ENCODE data around the gene THRB.

Gene THRB

DNA sequence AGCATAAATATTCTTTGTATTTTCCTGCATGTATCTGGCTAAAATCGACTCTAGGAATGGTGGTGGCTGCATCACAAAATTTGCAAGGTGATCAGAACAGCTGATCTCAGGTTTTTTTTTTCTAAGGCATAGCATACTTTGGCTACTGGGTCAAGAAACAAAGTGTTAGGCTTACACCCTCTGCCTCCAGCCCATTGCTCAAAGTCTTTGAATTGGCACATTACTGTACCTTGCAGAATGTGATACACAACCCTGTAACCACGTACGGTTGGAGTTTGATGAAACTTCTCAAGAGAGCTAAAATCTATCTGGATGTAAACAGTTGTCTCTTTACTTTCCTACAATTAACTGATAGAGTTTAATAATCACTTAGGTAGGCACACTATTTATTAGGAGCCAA is 188.1 kb downstream of the THRB start:
- DNase-seq (ENCODE audit: low read depth), result no peak

DNA sequence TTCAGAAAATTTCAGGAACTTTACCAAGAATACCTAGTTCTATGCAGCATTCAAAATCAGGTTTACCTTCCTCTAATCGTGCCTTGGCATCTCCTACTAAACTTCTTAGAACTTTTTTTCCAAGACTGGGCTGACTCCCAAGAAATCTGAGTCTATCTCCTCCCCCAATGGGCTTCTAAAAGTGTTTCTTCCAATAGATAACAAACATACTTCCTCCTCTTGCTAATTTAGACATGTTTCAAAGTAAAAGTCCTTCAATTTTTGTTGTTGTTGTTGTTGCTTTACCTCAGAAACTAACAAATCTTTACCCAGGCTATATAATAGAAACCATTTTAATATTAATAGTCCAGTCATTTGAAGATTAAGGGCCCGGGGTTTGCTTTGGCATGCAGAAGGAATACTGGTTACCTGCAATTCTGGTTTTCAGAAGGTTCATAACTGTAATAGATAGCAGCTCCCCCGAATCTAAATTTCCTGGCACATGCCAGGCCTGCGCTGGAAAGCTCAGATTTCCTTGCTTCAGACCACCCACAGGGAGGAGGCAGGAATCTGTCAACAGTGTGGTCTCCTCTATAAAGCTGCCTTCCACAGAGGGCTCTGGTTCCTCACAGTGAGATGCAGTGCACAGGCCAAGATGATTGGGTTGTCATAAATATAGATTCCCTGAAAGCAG is 188.7 kb downstream of the THRB start:
- no peak for DNase-seq (ENCODE audit: low read depth)

DNA sequence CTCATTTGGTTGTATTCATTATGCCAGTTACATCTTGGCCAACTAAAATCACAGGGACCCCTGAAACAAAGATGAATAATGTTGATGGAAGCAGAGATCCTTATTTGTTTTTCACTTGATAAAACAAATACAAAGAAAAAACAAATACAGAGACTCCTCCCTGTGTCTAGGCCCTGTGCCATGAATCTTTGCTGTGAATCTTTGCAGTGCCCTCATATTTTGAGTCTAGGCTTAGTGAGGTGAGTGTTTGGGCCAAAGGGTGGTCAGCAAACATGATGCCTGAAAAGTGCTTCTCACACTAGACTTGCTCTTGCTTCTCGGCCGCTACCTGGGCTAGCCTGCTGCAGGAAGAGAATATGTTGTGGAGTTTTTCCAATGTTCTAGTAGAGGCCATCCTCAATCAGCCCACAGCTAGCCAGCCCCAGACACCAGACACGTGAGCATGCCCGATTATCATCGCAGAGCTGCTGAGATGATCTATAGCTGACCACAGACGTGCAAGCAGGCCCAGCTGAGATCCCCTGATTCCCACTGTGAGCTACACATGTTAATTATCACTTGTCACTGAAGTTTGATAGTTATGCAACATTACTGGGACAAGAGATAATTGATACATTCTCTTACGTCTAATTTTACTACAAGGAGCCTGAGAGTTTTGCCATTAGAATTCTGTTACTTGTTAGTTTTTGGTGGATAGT is 191.4 kb downstream of the THRB start:
- DNase-seq (ENCODE audit: low read depth), result no peak

DNA sequence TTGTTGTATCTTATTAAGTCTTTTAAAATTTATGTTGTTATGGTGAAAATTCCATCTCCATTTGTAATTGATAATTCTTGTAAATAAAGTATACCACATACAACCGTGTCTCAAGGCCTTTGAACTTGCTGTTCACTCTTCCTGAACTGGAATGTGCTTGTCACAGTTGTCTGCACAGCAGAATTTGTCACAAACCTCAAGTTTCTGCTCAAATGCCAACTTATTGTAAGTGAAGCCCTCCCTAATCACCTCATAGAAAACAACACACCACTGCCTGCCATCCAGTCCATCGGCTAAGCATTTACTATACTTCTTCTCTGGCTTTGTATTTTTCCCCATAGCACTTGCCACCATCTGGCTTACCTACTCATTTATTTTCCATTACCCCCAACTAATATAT is 192.3 kb downstream of the THRB start:
- no peak for DNase-seq (ENCODE audit: low read depth)

DNA sequence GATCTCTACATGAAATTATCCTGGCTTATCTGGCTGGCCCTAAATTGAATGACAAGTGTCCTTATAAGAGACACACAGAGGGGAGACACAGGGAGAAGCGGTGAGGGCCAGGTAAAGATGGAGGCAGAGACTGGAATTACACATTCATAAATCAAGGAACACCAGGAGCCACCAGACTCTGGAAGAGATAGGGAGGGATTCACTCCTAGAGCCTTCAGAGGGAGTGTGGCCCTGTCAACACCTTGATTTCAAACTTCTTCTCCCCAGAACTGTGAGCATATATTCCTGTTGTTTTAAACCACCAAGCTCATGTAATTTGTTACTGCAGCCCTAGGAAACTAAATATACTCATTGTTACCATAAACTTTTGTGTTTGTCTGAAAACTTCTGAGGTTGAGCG is 193.7 kb downstream of the THRB start:
- DNase-seq (ENCODE audit: low read depth), result no peak

DNA sequence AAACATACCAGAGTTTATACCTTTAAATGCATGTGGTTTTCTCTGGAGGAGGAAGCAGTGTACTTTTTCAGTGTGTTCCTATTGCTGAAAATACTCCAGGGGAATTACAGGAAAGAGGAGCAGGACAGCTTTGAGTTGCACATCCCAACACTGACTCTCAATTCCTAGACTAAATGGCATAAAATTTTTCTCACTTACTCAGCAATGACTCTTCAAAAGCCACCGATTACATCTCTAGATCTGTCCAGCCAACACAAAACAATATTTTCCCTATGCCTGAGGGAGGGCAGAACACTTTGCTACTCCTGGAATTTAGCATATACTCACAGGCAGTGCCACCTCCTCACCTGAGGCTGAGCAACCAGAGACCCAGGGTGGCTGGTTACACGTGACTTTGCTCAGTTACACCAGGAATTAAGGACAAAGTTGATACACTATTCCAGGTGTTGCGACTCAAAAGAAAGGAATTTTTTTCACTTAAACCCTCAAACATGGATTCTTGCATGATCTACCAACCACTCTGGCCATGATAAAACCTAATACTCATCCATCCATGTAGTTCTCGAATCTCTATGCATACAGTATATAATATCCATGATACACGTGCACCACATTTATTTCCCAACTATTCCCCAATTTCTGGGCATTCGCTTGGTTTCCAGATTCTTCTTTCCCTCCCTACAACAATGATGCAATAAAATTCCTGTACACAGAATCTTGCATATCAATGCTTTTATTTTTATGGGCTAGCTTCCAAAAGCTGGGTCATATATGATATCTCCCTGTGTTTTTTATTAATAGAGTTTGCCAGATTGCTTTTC is 194.6 kb downstream of the THRB start:
- no peak for DNase-seq (ENCODE audit: low read depth)

DNA sequence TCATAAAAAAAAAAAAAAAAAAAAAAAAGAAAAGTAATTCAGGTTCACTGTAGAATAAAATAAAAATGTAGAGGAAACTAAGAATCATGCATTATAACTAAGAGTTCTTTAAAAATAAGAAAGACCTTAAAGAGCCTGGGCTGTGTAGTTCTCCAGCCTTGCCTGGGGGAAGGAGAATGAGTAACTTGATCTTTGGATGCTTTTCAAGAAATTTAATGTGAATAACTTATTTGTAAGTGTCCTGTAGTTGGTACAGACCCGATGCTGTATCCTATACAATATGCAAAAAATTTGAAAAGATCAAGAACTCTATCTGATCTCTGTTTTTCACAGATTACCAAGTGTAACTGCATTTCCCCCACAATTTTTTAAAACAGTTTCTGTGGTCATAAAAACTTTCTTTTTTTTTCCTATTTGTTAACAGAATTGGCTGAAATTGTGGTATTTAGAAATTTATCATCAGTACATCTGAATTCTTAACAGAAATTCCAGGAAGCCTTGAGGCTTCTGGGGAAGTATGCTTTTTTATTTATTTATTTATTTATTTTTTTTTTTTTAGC is 195.3 kb downstream of the THRB start:
- no peak for DNase-seq (ENCODE audit: low read depth)

DNA sequence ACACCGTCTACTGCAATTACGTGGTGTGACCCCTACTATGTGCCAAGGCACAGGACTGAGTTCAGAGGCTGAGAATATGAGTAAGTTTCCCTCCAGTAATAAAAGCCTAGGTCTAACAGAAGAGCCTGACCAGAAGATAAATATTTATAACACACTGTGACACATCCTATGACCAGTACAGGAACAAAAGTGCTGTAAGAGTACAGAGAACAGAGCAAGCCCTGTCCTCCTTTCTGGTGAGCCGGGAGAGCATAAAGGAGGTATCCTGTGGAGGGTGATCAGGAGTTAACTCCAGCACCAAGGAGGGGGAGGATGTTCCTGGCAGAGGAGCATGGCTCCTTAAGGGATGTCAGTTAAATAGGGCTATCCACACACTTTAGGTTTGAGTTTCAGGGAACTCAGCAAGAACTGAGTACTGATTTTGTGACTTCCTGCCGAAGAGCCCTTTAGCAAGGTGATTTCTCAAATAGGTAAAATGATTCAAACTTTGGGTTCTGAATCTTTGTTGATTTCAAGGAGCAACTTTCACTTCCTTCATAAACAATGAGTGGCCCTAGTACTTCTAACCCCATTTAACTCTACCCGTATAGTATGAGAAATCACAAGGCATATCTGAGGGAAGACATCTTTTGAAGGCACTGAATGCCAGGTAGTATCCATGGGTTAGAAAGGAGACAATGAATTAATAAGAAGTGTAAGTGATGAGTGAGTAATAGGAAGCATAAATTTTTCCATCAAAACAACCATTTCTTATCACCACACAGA is 198.0 kb downstream of the THRB start:
- DNase-seq (ENCODE audit: low read depth), result no peak

DNA sequence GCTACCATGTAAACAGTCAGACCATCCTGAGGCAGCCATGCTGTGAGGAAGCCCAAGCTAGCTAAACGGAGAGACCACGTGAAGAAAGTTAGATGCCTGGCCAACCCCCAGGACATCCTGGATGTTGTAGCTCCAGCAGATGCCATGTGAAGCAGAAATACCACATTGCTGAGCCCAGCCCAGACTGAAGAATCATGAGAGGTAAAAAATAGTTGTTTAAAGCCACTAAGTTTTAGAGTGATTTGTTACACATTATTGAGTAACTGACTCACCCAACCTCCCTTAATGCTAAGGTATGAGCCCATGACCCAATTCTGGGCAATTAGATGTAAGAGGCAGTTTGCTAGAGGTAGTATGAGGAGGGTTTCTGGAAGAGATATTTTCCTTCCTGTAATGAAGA is 200.5 kb downstream of the THRB start:
- DNase-seq (ENCODE audit: low read depth), result no peak

DNA sequence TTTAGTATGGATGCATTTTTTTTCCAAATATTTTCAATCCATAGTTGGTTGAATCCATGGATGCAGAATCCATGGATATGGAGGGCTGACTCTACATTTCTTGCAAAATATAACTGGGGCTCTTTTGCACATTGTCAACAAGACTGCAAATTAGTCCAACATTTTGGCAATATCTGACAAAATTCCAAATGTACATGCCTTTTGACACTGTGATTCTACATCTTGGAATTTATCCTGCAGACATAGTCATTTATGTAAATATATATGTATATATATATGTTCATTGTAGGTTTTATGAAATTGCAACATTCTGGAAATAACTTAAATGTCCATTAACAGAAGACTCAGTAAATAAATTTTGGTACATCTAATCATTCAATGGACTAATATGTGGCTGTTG is 203.0 kb downstream of the THRB start:
- no peak for DNase-seq (ENCODE audit: low read depth)

DNA sequence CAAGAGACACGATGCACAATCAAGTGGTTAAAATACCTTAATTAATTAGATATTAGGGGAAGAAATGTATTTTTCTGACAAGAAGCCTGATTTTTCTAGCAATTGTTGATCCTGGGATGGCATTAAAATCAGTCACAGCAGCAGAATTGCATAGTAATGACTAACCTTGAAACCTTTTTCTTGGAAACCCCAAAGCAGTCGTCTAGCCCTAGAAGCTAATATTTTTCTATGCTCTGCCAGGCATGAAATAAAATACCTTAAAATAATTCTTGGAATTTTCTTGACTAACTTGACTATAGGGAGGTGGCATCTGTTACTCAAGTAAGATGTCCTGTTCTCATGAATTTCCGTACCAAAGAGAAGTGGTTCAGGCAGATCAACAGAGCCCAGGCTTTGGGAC is 204.1 kb downstream of the THRB start:
- DNase-seq (ENCODE audit: low read depth), result no peak

DNA sequence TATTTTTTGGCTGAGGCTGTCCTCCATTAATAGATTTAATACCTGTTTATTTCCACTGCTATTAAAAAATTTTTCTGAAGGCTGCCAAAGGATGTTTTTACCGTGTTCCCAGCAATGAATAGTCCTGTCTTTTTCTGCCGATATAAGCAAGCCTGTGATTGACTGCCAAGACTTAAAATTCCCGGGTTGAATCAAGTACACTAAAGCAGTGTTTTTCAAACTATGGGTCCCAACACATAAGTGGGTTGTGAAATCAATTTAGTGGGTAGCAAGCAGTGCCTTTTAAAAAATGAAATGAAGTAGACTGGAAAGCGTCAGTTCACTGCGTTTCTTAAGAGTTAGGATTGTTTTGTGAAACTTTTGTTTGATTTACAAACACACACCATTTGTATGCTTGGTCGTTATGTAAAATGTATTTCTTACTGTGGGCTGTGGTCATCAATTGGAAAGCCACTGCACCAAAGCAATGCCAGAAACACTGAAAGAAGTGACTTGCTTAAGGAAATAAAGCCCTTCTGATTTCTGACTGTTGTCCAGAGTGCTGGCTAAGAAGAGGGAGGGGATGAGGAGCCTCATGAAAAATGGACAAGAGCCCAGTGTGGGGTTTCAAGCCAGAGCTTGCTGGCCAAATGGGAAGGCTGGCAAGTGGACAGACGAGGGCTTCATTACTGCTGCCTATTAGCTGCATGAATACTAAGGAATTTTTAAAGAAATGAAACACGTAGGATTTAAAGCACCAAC is 206.0 kb downstream of the THRB start:
- DNase-seq (ENCODE audit: low read depth), result no peak

DNA sequence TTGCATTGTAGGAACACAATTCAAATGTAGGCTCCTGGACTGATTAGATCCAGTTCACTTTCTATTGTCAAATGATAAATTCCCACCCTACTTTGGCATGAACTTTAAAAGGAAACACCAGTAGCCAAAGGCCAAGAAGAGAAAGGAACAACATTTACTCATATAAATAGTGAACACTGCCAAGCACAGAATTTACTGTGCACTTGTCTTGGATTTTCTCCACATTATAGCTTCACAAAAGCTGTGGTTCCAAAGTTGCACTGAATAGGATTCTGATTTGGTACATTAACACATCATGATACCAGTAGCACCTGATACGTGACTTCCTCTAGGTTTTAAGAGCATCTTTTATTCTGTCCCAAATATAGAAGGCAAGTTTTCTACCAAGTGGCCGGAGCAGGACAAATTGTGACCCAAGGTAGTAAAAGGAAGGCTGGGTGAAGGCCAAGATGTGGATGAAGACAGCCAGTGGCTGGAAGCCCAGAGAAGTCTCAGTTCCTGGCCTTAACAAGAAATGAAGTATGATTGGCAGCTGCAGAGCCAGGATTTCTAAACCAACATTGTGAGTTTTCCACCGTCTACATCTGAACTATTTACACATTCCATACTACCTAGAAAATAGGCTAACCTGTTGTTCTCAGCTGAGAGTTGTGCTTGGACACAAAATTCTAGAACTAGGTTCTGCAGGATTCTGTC is 206.7 kb downstream of the THRB start:
- DNase-seq (ENCODE audit: low read depth), result no peak

DNA sequence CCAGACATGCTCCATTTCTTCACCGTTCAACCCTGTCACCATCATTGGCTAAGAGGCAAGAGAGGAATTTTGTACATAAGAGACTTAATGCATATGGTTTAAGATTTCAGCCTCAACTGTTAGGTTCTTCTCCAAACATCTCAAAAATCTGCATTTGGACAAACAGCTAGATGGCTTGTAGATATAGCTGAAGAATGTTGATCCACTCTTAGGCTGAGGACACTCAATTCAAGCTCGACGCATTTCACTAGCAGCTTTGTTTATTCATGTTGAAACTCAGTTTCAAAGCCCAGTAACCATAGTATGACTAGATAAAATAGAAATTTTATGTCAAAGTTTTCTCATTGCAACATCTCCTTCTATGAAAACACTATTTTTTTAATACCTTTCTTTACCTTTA is 208.2 kb downstream of the THRB start:
- DNase-seq (ENCODE audit: low read depth), result no peak

DNA sequence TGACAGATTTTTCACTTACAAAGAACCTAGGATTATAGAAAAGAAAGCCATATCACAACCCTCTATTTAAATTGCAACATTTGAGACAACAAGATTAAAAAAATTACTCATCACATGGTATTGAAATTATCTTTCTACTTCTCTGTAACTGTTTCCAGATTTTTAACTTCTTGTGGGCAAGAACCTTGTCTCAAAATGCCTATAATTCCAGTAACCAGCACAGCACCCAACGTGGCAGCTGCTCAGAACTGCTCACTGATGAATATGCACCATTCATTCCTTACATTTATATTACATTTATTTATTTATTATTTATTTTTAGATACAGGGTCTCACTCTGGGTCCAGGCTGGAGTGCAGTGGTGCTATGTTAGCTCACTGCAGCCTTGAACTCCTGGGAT is 216.1 kb downstream of the THRB start:
- DNase-seq (ENCODE audit: low read depth), result no peak

DNA sequence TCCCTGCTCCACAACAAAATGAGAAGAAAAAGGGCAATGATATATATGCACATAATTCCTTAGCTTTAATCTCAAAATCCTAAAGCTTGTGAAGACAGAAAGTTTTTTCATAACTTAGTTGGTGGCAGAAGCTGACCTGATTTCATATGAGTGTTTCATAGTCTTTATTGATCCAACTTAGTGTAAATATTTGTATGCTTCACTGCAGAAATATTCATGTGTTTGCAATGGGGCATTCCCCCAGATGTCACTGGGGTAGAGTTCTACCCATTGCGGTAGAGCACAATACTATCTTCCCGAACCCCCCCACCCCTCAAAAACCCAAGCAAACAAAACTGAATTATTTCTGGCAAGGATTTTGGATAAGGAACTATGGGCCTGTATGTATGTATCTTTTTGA is 221.2 kb downstream of the THRB start:
- no peak for DNase-seq (ENCODE audit: low read depth)

DNA sequence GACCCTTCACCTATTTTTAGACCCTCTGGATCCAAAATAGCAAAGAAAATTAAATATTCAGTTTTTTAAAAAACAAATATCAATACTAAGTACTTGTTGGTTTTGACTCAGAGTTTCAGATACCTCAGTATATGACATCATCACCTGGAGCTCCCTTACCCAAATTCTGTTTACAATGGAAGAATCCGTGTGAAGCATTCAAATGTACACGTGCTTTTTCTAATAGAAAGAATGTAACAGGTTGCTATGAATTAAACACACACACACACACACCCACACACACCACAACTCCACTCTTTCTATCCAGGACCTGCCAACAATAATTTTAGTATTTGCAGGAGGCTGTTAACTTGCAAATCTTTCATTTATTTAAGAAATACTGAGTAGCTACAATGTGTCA is 221.8 kb downstream of the THRB start:
- no peak for DNase-seq (ENCODE audit: low read depth)

DNA sequence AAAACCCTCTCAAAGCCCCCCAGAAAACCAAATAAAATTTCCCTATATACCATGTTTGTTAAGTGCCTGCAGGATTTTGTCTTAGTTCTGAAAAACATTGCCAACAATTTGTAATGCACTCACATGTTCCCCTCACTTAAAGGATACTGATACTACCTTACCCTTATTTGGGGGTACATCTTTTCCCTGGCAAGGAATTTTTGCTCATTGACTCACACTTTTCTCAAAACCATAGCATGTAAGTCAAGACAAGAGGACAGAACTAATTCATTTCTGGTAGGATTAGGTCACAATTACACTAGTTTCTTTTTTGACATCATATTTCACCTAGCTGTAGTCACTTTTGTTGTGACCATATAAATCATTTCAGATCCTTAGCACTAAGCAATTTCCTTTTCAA is 222.2 kb downstream of the THRB start:
- no peak for DNase-seq (ENCODE audit: low read depth)

DNA sequence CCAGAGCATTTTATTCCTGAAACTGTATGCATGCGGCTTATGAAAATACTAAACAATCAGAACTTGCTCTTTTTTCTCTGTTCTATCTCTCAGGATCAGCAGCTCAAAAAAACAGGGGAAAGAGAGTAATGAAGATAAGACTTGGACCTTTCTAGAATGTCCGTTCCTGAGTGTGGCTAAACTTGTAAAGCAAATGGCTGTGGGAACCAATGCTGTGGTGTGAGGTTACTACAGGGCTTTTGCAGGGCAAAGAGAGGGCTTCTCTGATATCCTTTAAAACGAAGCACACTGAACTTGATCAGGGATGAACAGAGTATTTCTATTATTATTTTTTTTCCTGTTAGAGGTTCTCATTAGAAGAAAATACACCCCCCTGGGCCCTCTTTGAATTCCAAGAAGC is 223.4 kb downstream of the THRB start:
- no peak for DNase-seq (ENCODE audit: low read depth)

DNA sequence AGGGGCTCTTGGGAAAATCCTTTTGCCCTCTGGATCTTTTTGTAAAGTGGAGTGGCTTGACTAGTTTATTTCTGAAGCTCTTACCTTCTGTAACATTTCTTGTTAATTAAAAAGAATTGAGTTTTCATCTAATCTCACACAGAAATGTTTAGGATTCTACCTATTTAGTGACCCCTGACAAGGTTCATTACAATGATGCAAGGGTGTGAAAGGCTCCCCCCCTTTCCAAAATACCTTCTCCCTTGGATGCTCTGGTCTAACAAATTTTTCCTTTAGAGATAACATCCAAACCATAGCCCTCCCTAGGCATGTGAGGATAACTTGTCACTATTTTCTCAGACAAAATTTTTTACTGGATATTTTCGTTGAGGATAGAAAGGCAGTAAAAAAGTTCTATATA is 223.9 kb downstream of the THRB start:
- no peak for DNase-seq (ENCODE audit: low read depth)

DNA sequence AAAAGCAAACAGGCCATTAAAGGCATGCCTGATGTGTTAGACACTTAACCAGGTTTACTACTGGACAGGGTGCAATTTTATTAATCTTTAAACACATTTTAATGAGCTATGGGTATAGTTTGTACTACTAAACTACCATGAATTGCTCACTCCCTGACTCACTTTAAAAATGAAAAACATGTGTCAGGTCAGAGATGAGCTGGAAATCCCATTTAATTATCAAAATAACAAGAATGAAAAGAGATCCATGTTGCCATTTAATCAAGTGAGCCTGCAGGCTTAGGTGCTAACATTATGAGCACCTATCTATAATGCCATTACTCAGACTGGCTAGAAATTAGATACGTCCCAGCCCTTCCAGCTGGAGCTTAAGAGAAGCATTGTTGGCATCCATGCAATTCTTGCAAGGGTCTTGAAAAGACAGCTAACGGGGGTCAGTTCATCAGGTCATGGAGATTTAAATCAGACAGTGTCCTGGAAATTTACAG is 224.4 kb downstream of the THRB start:
- DNase-seq (ENCODE audit: low read depth), result no peak

All from stromal cell of bone marrow (primary cell).